ENCODE data around the gene CLCN3. TPM values are rescaled to one million over a fixed set of nuclear protein-coding genes. Genes with fewer than 3 reads are reported as not detected.
A peak's percentile ranks its signal among the peaks of the same experiment; 100 is the strongest.

The CLCN3 gene
- total and polyA plus RNA-seq, 9 of the 15 experiments (the other 6 are each of a cell fraction or from before 2014, with no cell fraction given): 12.7 to 60.6 (median 38.5) TPM

- TF ChIP-seq, protein P1, sequence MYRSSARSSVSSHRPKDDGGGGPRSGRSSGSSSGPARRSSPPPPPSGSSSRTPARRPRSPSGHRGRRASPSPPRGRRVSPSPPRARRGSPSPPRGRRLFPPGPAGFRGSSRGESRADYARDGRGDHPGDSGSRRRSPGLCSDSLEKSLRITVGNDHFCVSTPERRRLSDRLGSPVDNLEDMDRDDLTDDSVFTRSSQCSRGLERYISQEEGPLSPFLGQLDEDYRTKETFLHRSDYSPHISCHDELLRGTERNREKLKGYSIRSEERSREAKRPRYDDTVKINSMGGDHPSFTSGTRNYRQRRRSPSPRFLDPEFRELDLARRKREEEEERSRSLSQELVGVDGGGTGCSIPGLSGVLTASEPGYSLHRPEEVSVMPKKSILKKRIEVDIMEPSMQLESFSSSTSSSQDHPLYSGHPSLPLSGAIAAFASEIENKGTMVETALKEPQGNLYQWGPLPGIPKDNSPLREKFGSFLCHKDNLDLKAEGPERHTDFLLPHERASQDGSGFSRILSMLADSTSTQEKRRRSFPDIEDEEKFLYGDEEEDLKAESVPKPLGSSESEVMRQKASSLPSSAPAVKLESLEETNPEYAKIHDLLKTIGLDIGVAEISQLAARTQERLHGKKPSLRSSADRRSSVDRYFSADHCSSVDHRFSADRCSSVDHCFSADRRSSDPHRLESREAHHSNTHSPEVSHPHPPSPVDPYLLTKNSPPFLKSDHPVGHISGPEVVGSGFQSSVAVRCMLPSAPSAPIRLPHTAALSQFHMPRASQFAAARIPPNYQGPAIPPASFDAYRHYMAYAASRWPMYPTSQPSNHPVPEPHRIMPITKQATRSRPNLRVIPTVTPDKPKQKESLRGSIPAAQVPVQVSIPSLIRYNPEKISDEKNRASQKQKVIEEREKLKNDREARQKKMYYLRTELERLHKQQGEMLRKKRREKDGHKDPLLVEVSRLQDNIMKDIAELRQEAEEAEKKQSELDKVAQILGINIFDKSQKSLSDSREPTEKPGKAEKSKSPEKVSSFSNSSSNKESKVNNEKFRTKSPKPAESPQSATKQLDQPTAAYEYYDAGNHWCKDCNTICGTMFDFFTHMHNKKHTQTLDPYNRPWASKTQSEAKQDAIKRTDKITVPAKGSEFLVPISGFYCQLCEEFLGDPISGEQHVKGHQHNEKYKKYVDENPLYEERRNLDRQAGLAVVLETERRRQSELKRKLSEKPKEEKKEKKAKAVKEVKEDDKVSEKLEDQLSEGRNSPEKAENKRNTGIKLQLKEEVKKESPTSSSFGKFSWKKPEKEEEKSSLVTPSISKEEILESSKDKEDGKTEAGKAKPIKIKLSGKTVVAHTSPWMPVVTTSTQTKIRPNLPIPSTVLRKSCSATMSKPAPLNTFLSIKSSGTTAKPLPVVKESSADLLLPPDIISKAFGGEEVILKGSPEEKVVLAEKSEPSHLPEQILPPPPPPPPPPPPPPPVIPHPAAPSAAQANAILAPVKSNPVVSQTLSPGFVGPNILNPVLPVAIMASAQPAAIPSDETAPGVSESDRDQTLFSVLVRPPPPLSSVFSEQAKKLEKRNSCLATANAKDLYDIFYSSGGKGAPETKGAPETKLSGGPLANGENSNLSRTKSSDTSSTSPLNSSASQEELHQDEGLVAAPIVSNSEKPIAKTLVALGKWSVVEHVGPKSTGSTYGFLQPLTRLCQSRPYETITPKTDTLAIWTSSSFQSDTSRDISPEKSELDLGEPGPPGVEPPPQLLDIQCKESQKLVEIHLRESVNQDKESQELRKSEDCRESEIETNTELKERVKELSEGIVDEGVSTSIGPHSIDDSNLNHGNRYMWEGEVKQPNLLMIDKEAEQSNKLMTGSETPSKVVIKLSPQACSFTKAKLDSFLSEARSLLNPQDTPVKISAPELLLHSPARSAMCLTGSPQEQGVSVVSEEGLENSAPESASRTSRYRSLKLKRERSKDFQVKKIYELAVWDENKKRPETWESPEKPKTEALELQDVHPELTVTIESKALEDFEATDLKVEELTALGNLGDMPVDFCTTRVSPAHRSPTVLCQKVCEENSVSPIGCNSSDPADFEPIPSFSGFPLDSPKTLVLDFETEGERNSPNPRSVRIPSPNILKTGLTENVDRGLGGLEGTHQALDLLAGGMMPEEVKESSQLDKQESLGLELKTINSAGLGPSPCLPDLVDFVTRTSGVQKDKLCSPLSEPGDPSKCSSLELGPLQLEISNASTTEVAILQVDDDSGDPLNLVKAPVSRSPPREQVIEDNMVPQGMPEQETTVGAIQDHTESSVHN (IDR thresholded peaks at IDR 0.05; ENCODE audit: borderline replicate concordance in 1 of 2, low read depth in 1 of 2): no peak
- TF ChIP-seq EP400 (IDR thresholded peaks at IDR 0.05) (peak; percentile 55), ZZZ3 (IDR thresholded peaks at IDR 0.05) (no peak), MYC (IDR thresholded peaks at IDR 0.05; ENCODE audit: low read depth, low read length) (peak; percentile 51), MYC (CRISPR knock-in tag; IDR thresholded peaks at IDR 0.05; ENCODE audit: borderline replicate concordance, low read depth) (no peak), MCM2 (IDR thresholded peaks at IDR 0.05; ENCODE audit: low read depth) (no peak), ZFPM2 (CRISPR knock-in tag; IDR thresholded peaks at IDR 0.05) (no peak), SMARCB1 (IDR thresholded peaks at IDR 0.05; ENCODE audit: insufficient read length, low read depth) (no peak), U2AF1 (optimal IDR thresholded peaks at IDR 0.05; ENCODE audit: low read depth, low read length) (no peak), ZNF124 (CRISPR knock-in tag; IDR thresholded peaks at IDR 0.05) (no peak)
- TF ChIP-seq, protein P2, sequence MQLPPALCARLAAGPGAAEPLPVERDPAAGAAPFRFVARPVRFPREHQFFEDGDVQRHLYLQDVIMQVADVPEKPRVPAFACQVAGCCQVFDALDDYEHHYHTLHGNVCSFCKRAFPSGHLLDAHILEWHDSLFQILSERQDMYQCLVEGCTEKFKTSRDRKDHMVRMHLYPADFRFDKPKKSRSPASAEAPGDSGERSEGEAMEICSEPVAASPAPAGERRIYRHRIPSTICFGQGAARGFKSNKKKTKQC (CRISPR knock-in tag; IDR thresholded peaks at IDR 0.05): no peak
- TF ChIP-seq, protein P3, sequence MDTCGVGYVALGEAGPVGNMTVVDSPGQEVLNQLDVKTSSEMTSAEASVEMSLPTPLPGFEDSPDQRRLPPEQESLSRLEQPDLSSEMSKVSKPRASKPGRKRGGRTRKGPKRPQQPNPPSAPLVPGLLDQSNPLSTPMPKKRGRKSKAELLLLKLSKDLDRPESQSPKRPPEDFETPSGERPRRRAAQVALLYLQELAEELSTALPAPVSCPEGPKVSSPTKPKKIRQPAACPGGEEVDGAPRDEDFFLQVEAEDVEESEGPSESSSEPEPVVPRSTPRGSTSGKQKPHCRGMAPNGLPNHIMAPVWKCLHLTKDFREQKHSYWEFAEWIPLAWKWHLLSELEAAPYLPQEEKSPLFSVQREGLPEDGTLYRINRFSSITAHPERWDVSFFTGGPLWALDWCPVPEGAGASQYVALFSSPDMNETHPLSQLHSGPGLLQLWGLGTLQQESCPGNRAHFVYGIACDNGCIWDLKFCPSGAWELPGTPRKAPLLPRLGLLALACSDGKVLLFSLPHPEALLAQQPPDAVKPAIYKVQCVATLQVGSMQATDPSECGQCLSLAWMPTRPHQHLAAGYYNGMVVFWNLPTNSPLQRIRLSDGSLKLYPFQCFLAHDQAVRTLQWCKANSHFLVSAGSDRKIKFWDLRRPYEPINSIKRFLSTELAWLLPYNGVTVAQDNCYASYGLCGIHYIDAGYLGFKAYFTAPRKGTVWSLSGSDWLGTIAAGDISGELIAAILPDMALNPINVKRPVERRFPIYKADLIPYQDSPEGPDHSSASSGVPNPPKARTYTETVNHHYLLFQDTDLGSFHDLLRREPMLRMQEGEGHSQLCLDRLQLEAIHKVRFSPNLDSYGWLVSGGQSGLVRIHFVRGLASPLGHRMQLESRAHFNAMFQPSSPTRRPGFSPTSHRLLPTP (IDR thresholded peaks at IDR 0.05; ENCODE audit: borderline replicate concordance, extremely low read depth, insufficient read length): no peak
These were observed 137.3 kb downstream of the CLCN3 start, which contains the start of gene HPF1 (continued) for GRCh38 chr4:169757575-169758184.

Measured in K562 (cell line).